Body of pancreas (tissue), 4 donors: ENCODE results near the gene TUFT1. TPM values are rescaled to one million over a fixed set of nuclear protein-coding genes. Genes with fewer than 3 reads are reported as not detected.
A peak's percentile ranks its signal among the peaks of the same experiment; 100 is the strongest.

ENCODE experiments used
- ATAC-seq: fragments of 150-250 bp; one replicate; pipeline ENCODE4 v1.9.1; 2016
- DNase-seq, 4 donors: peaks; one replicate each; pipeline ENCODE4 v3.0.0-alpha.2; 2019
- H3K27ac ChIP-seq, 4 donors: fragments of 200-600 bp; sonication (generic); 1 replicate in 3 of 4; 2 replicates in 1 of 4; pipeline versions ENCODE4 v1.5.1 to v1.6.1; 2016 to 2019; ENCODE audit warnings: mild to moderate bottlenecking in 1 of 4, mixed read lengths in 1 of 4, moderate library complexity in 1 of 4
- H3K27me3 ChIP-seq, 2 donors: fragments of 200-600 bp; sonication (generic); one replicate each; pipeline ENCODE4 v1.6.0; 2016; ENCODE audit warnings: mild to moderate bottlenecking in 1 of 2
- H3K36me3 ChIP-seq, 2 donors: fragments of 200-600 bp; sonication (generic); replicated peaks in 1 of 2; 2 replicates each; pipeline ENCODE4 v1.5.1; 2016; ENCODE audit warnings: low read depth in 2 of 2; ENCODE audit not compliant: insufficient read depth in 1 of 2
- H3K4me1 ChIP-seq: fragments of 200-600 bp; sonication (generic); one replicate; pipeline ENCODE4 v1.6.0; 2016
- H3K4me3 ChIP-seq, 2 donors: fragments of 200-600 bp; sonication (generic); 1 replicate in 1 of 2; 2 replicates in 1 of 2; pipeline ENCODE4 v1.5.1; 2016 to 2019
- H3K9me3 ChIP-seq, 3 donors: fragments of 200-600 bp; sonication (generic); 1 replicate in 2 of 3; 2 replicates in 1 of 3; pipeline ENCODE4 v1.5.1; 2016
- CTCF ChIP-seq, 7 experiments: fragments of 450-650 bp in 4 of 7; fragments of 200-600 bp in 3 of 7; sonication (generic) in 3 of 7; IDR thresholded peaks; one replicate each; pipeline ENCODE4 v1.5.1; 2016 to 2019; ENCODE audit warnings: antibody characterized with exemption in 7 of 7
- POLR2A ChIP-seq, 3 donors: fragments of 450-650 bp; IDR thresholded peaks; one replicate each; pipeline ENCODE4 v1.6.1; 2016; ENCODE audit warnings: antibody characterized with exemption in 3 of 3, mild to moderate bottlenecking in 2 of 3
- WGBS, 2 donors: methylation state at CpG; one replicate each; pipeline ENCODE4 v1.1.5; 2017; 5-methylcytosine and 5-hydroxymethylcytosine counted together
- intact Hi-C: fragments of 100-400 bp; cut with DNase I; formaldehyde crosslinking; loops from one replicate; pipeline ENCODE4 v1.15.1; 2023
- total RNA-seq, 2 donors: library from RNA; depleted of rRNA; stranded (reverse); fragments of >200 nt; gene quantifications; one replicate each; pipeline ENCODE4 v1.1.0, GENCODE V29; 2016

The TUFT1 gene
- total RNA-seq, 2 donors from 2014 or later = 10.9 to 17.1 TPM

GRCh38 chr1:151495316-151495715 lies 44.8 kb upstream of the TUFT1 start:
- no peak for DNase-seq
- Histone ChIP-seq H3K27me3 (no peaks in the 10 kb centered on the region), H3K4me1 (no peaks in the 10 kb centered on the region), H3K4me3 (no peak overlapping the region), H3K36me3 (no peaks in the 10 kb centered on the region), H3K27ac (peak overlapping the region in 3 of 4 donors; percentile 56 to 78 (median 66)), H3K9me3 (no peaks in the 10 kb centered on the region)
- no peak for ATAC-seq
- TF ChIP-seq CTCF (IDR thresholded peaks at IDR 0.05) (no peak), POLR2A (IDR thresholded peaks at IDR 0.05) (no peak)
- WGBS, 2 donors = 25 to 68% methylated on average over 1 of the region's 1 CpG
- intact Hi-C loops = no loop called here

DNA sequence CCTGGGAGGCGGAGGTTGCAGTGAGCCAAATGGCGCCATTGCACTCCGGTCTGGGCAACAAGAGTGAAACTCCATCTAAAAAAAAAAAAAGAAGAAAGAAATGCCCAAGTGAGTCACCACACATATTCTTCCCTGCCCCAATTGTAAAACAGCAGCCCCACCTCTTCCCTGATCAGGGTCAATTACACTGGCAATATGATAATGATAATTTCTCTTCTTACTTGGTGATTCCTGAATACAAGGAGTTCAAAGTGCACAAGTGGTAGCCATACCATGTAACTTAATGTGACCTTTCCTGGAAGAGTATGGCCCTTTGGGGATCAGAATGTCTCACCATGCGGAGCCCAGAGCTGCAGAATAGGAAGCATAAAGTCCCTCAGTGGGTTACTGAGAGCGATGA lies 40.7 kb upstream of the TUFT1 start:
- peaks cover 23% of the 10 kb centered on the region for H3K4me1 ChIP-seq
- H3K4me3 ChIP-seq = no peak overlapping the region
- no peak overlapping the region for H3K27ac ChIP-seq
- no peak for TF ChIP-seq CTCF (IDR thresholded peaks at IDR 0.05)
- TF ChIP-seq POLR2A (IDR thresholded peaks at IDR 0.05) = no peak
- ATAC-seq = no peak
- no peaks in the 10 kb centered on the region for H3K27me3 ChIP-seq
- 92% methylated on average over 5 of the region's 5 CpGs for WGBS, 2 donors
- intact Hi-C loops = no loop called here
- DNase-seq = no peak
- H3K36me3 ChIP-seq = no peaks in the 10 kb centered on the region
- H3K9me3 ChIP-seq = no peaks in the 10 kb centered on the region

DNA sequence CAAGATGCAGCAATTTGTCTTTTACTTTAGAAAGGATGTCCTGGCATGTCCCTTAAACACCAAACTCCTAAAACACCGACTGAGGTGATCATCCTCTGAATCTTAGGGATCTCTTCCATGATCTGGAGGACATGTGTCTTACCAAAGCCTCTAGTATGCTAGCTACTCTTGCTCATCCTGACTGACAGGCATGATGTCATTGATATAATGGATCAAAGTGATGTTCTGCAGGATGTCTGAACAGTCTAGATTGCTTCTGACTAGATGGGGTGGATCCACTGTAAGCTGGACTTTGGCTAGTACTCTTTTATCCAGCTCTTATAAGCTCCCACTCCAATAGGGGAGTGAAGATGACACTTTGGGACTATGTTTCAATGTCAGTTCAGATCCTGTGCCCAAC lies 40.2 kb upstream of the TUFT1 start:
- no peak for DNase-seq
- no peaks in the 10 kb centered on the region for H3K9me3 ChIP-seq
- H3K4me3 ChIP-seq = no peak overlapping the region
- intact Hi-C loops = no loop called here
- peaks cover 23% of the 10 kb centered on the region for H3K4me1 ChIP-seq
- no peaks in the 10 kb centered on the region for H3K36me3 ChIP-seq
- ATAC-seq = no peak
- WGBS, 2 donors = 88% methylated on average over 1 of the region's 1 CpG
- H3K27ac ChIP-seq = no peak overlapping the region
- no peaks in the 10 kb centered on the region for H3K27me3 ChIP-seq
- TF ChIP-seq POLR2A (IDR thresholded peaks at IDR 0.05) (no peak), CTCF (IDR thresholded peaks at IDR 0.05) (no peak)

DNA sequence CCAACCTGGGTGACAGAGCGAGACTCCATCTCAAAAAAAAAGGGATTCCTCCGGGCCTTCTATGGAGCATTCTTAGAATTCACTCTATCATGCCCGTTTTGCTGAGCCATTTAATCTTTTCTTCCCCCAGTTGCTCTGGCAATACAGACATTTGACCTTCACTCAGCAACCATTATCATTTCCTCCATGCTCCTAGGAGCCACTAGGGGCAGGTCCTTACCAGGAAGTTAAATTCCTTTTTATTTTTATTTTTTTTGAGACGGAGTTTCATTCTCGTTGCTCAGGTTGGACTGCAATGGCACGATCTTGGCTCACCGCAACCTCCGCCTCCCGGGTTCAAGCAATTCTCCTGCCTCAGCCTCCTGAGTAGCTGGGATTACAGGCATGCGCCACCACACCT lies 38.6 kb upstream of the TUFT1 start:
- H3K9me3 ChIP-seq = no peaks in the 10 kb centered on the region
- ATAC-seq (peak; percentile 75), DNase-seq (peak in 3 of 4 donors; percentile 25 to 71 (median 57))
- TF ChIP-seq CTCF (IDR thresholded peaks at IDR 0.05) = peak in 6 of 7 experiments; percentile 26 to 76 (median 56)
- TF ChIP-seq POLR2A (IDR thresholded peaks at IDR 0.05) = no peak
- H3K27ac ChIP-seq = peak overlapping the region in 2 of 4 donors; percentile 42 to 61
- 58 to 61% methylated on average over 10 of the region's 10 CpGs for WGBS, 2 donors
- H3K36me3 ChIP-seq = no peaks in the 10 kb centered on the region
- peaks cover 23% of the 10 kb centered on the region for H3K4me1 ChIP-seq
- H3K4me3 ChIP-seq = no peak overlapping the region
- intact Hi-C loops = no loop called here
- H3K27me3 ChIP-seq = no peaks in the 10 kb centered on the region

GRCh38 chr1:151502035-151502700 lies 37.9 kb upstream of the TUFT1 start:
- H3K9me3 ChIP-seq = no peaks in the 10 kb centered on the region
- H3K36me3 ChIP-seq = no peaks in the 10 kb centered on the region
- DNase-seq (no peak), ATAC-seq (peak; percentile 35)
- WGBS, 2 donors = 51 to 55% methylated on average over 5 of the region's 5 CpGs
- intact Hi-C loops = no loop called here
- H3K4me1 ChIP-seq = peaks cover 23% of the 10 kb centered on the region
- no peak overlapping the region for H3K4me3 ChIP-seq
- TF ChIP-seq CTCF (IDR thresholded peaks at IDR 0.05) (no peak), POLR2A (IDR thresholded peaks at IDR 0.05) (no peak)
- no peaks in the 10 kb centered on the region for H3K27me3 ChIP-seq
- H3K27ac ChIP-seq = peak overlapping the region in 3 of 4 donors; percentile 35 to 61 (median 42)
